ENCODE measurements around the gene H2BK1. TPM values are rescaled to one million over a fixed set of nuclear protein-coding genes. Genes with fewer than 3 reads are reported as not detected.

H2BK1 gene
- total RNA-seq, 3 donors from 2014 or later (not counting 1 experiment from before 2014, with no cell fraction given), result 2.5 TPM; not detected in 2

DNA sequence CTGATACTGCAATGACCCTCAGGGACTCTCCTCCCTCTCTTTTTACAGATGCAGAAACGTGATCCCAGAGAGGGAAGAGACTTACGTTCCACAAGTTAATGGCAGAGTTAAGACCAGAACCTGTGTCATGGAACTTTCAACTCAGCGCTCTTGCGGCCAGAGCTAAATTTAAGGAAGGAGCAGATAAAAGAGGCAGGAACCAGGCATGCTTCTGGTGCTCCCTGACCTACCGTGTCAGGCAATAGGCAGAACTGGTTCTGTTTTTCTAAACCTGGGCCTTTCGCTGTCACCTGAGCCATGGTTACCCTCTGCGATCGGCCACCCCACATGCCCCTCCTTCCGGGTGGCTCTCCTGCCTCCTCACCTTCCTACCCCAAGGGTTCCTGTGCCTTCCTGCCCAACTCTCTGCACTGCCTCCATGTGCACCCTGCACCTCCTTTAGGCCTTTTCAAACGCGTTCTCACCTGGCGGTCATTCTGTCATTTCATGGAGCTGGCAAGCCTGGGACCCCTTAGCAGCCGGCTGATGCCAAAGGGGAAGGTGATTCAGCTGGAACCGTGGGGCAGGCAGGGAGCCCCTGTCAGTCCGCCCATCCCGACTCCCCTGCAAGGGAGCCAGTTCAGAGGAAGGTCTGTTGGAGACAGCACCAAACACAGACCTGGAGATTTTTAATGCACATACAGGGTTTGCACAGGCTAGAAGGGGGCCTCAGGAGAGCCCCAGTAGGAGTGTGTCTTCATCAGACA lies 35.1 kb downstream of the H2BK1 start:
- Histone ChIP-seq H3K36me3 (ENCODE audit: control insufficient read depth, insufficient read depth, low read length) (no peaks in the 10 kb centered on the region), H3K4me3 (ENCODE audit: low read length) (no peak overlapping the region), H3K4me1 (ENCODE audit: control insufficient read depth, insufficient read depth, low read length) (peaks cover 6% of the 10 kb centered on the region), H3K27ac (ENCODE audit: low read length) (no peak overlapping the region), H3K9me3 (ENCODE audit: control insufficient read depth, insufficient read depth, low read length) (no peaks in the 10 kb centered on the region), H3K27me3 (ENCODE audit: control insufficient read depth, insufficient read depth, low read length) (no peaks in the 10 kb centered on the region)
- no peaks in the 10 kb centered on the region for H3K36me3 Mint-ChIP-seq
- no peak overlapping the region for H3K27ac Mint-ChIP-seq
- intact Hi-C loops (cut with micrococcal nuclease), result no loop called here
- peaks cover 10 to 12% of the 10 kb centered on the region in 2 donors for H3K4me1 Mint-ChIP-seq
- DNase-seq, result no peak
- TF ChIP-seq, protein P1, sequence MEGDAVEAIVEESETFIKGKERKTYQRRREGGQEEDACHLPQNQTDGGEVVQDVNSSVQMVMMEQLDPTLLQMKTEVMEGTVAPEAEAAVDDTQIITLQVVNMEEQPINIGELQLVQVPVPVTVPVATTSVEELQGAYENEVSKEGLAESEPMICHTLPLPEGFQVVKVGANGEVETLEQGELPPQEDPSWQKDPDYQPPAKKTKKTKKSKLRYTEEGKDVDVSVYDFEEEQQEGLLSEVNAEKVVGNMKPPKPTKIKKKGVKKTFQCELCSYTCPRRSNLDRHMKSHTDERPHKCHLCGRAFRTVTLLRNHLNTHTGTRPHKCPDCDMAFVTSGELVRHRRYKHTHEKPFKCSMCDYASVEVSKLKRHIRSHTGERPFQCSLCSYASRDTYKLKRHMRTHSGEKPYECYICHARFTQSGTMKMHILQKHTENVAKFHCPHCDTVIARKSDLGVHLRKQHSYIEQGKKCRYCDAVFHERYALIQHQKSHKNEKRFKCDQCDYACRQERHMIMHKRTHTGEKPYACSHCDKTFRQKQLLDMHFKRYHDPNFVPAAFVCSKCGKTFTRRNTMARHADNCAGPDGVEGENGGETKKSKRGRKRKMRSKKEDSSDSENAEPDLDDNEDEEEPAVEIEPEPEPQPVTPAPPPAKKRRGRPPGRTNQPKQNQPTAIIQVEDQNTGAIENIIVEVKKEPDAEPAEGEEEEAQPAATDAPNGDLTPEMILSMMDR (IDR thresholded peaks at IDR 0.05), result no peak
- H3K9me3 Mint-ChIP-seq, result no peaks in the 10 kb centered on the region
- peaks cover 24 to 34% of the 10 kb centered on the region in 2 donors for H3K27me3 Mint-ChIP-seq (ENCODE audit: low read depth in 2 of 2)
- 74% methylated on average over 16 of the region's 16 CpGs for WGBS (ENCODE audit: insufficient coverage)
- H3K4me3 Mint-ChIP-seq, result no peak overlapping the region
- ATAC-seq, result no peak

DNA sequence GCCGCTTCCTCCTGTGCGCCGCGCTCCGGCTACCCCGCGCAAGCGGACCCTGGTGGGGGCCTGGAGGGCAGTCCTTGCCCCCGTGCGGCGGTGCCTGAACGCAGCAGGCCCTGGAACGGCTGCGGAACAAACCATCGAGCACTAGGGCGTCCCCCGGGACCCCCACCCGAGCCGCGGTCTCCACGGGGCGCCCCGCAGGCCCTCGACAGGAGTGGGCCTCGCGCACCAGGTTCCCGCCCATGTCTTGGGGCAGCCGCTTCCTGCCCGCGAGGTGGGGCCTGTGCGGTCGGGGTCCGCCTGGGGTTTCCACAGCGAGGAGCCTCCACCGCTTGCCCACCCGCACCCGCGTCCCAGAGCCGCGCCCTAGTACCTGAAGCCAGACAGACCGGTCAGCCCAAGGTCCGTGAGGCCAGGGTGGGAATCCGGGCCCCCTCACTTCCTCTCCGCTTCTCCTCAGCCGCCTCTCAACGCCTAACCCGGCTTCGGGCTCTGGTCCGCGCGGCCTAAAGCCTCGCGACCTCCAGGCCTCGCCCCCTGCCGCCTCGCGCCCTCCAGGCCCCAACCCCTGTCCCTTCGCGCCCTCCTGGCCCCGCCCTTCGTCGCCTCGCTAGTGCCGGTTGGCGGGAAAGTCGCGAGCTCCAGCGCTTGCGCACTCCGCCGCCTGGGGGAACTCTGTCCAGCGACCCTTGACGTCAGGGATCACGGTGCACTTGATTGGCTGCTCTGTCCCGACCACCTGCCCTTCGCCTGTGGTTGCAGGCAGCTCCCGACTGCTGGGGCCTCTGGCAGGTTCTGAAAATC lies 35.8 kb downstream of the H2BK1 start:
- Mint-ChIP-seq H3K27ac (no peak overlapping the region), H3K9me3 (no peaks in the 10 kb centered on the region), H3K36me3 (no peaks in the 10 kb centered on the region), H3K27me3 (ENCODE audit: low read depth in 2 of 2) (peaks cover 31 to 41% of the 10 kb centered on the region in 2 donors), H3K4me3 (no peak overlapping the region), H3K4me1 (peaks cover 10 to 12% of the 10 kb centered on the region in 2 donors)
- Histone ChIP-seq H3K27ac (ENCODE audit: low read length) (no peak overlapping the region), H3K9me3 (ENCODE audit: control insufficient read depth, insufficient read depth, low read length) (no peaks in the 10 kb centered on the region), H3K4me1 (ENCODE audit: control insufficient read depth, insufficient read depth, low read length) (peaks cover 6% of the 10 kb centered on the region), H3K27me3 (ENCODE audit: control insufficient read depth, insufficient read depth, low read length) (no peaks in the 10 kb centered on the region), H3K4me3 (ENCODE audit: low read length) (no peak overlapping the region), H3K36me3 (ENCODE audit: control insufficient read depth, insufficient read depth, low read length) (no peaks in the 10 kb centered on the region)
- TF ChIP-seq, protein P1 (IDR thresholded peaks at IDR 0.05), result no peak
- intact Hi-C loops (cut with micrococcal nuclease), result no loop called here
- DNase-seq (peak in 1 of 2 donors; percentile 56), ATAC-seq (peak in 1 of 3 donors; percentile 35)
- 66% methylated on average over 77 of the region's 77 CpGs for WGBS (ENCODE audit: insufficient coverage)

DNA sequence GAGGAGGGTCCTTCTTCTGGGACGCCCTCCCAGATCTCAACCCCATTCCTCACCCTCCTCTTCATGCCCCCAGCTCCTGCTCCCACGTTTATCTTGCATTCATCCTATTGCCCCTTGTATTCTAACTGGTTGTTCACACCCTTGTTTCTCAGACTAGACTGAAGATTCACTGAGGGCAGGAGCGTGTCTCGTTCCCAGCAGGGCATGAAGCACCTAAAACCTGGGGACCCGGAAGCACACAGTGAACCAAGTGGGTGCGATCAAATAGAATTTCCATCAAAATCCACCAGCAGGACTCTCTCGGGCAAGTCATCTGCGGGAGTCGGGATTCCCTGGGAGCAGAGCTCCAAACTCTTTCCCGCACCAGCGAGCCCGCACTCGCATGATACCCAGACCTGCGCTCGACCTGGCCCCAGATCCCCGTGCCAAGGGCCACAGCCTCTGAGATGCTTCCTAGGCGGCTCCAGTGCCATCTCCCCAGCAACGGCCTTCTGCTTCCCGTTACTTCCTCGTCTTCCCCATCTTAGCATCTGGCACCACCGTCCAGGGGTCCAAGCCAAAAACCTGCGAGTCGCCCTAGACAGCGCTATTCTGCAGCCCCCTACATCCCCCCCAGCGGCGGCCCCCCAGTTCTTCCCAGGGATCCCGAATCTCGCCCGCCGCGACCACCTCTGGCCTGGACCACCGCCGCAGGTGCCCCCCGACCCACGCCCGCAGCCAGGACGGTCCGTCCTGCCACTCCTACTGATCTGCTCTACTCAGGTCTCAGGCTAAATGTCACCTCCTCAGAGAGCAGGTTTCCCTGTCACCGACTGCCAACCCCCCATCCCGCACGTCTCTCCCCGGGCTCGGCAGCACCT lies 36.7 kb downstream of the H2BK1 start:
- Histone ChIP-seq H3K27ac (ENCODE audit: low read length) (no peak overlapping the region), H3K4me1 (ENCODE audit: control insufficient read depth, insufficient read depth, low read length) (peaks cover 6% of the 10 kb centered on the region), H3K9me3 (ENCODE audit: control insufficient read depth, insufficient read depth, low read length) (no peaks in the 10 kb centered on the region), H3K4me3 (ENCODE audit: low read length) (no peak overlapping the region), H3K36me3 (ENCODE audit: control insufficient read depth, insufficient read depth, low read length) (no peaks in the 10 kb centered on the region), H3K27me3 (ENCODE audit: control insufficient read depth, insufficient read depth, low read length) (peaks cover 5% of the 10 kb centered on the region)
- Mint-ChIP-seq H3K36me3 (no peaks in the 10 kb centered on the region), H3K9me3 (no peaks in the 10 kb centered on the region), H3K27me3 (ENCODE audit: low read depth in 2 of 2) (peaks cover 37 to 44% of the 10 kb centered on the region in 2 donors), H3K4me3 (no peak overlapping the region), H3K27ac (no peak overlapping the region), H3K4me1 (peaks cover 10 to 15% of the 10 kb centered on the region in 2 donors)
- DNase-seq (no peak), ATAC-seq (no peak)
- TF ChIP-seq, protein P1 (IDR thresholded peaks at IDR 0.05), result no peak
- 84% methylated on average over 43 of the region's 43 CpGs for WGBS (ENCODE audit: insufficient coverage)
- intact Hi-C loops (cut with micrococcal nuclease), result loop anchor here (2.0 kb wide), 1 partner anchor 275 kb away; no protein-coding TSS in a partner anchor

Measured in natural killer cell (primary cell).